Nephron (organoid): ENCODE data around the gene IER3IP1.

Source experiments
- H3K27ac Mint-ChIP-seq, 3 experiments: 2 replicates each; pipeline ENCODE4 v1.8.0; 2020; ENCODE audit warnings: mixed read lengths in 3 of 3, mild to moderate bottlenecking in 2 of 3, moderate library complexity in 1 of 3
- H3K27me3 Mint-ChIP-seq: 2 replicates; pipeline ENCODE4 v1.8.0; 2021; ENCODE audit warnings: low read depth, mild to moderate bottlenecking, moderate library complexity, mixed read lengths
- H3K36me3 Mint-ChIP-seq: 2 replicates; pipeline ENCODE4 v1.8.0; 2020; ENCODE audit warnings: low read depth, mixed read lengths
- H3K4me1 Mint-ChIP-seq: 2 replicates; pipeline ENCODE4 v1.8.0; 2020; ENCODE audit warnings: mixed read lengths
- H3K4me3 Mint-ChIP-seq, 3 experiments: 2 replicates each; pipeline ENCODE4 v1.8.0; 2020; ENCODE audit warnings: mild to moderate bottlenecking in 3 of 3, mixed read lengths in 3 of 3, moderate library complexity in 2 of 3
- H3K9me3 Mint-ChIP-seq: 2 replicates; pipeline ENCODE4 v1.8.0; 2020; ENCODE audit warnings: mixed read lengths
- CTCF ChIP-seq, 3 experiments: fragments of 200-600 bp; sonication (generic); IDR thresholded peaks; one replicate each; pipeline ENCODE4 v1.5.0; 2021; ENCODE audit warnings: antibody characterized with exemption in 3 of 3; ENCODE audit not compliant: unreplicated experiment in 3 of 3

Gene IER3IP1

GRCh38 chr18:47179520-47179919 is 3.4 kb upstream of the IER3IP1 start:
- Mint-ChIP-seq H3K4me3 (peak overlapping the region in 2 of 3 experiments; percentile 24 to 54), H3K27ac (peak overlapping the region; percentile 16 to 43 (median 35)), H3K36me3 (no peaks in the 10 kb centered on the region), H3K27me3 (peaks cover 6% of the 10 kb centered on the region), H3K9me3 (peaks cover 7% of the 10 kb centered on the region), H3K4me1 (peaks cover 9% of the 10 kb centered on the region)
- TF ChIP-seq CTCF (IDR thresholded peaks at IDR 0.05; ENCODE audit: unreplicated experiment in 3 of 3) = no peak

GRCh38 chr18:47175283-47175897 is 774 bp downstream of the IER3IP1 start:
- Mint-ChIP-seq H3K4me3 (no peak overlapping the region), H3K4me1 (peaks cover 9% of the 10 kb centered on the region), H3K9me3 (no peaks in the 10 kb centered on the region), H3K36me3 (no peaks in the 10 kb centered on the region), H3K27me3 (peaks cover 6% of the 10 kb centered on the region), H3K27ac (no peak overlapping the region)
- no peak for TF ChIP-seq CTCF (IDR thresholded peaks at IDR 0.05; ENCODE audit: unreplicated experiment in 3 of 3)

- no peak overlapping the region for H3K27ac Mint-ChIP-seq
- no peaks in the 10 kb centered on the region for H3K9me3 Mint-ChIP-seq
- no peak overlapping the region for H3K4me3 Mint-ChIP-seq
- H3K36me3 Mint-ChIP-seq = no peaks in the 10 kb centered on the region
- no peak for TF ChIP-seq CTCF (IDR thresholded peaks at IDR 0.05; ENCODE audit: unreplicated experiment in 3 of 3)
- peaks cover 4% of the 10 kb centered on the region for H3K4me1 Mint-ChIP-seq
- H3K27me3 Mint-ChIP-seq = peaks cover 1% of the 10 kb centered on the region
Measured at GRCh38 chr18:47174545-47175116, 1.5 kb downstream of the IER3IP1 start.

- H3K4me1 Mint-ChIP-seq = no peaks in the 10 kb centered on the region
- no peaks in the 10 kb centered on the region for H3K36me3 Mint-ChIP-seq
- H3K9me3 Mint-ChIP-seq = no peaks in the 10 kb centered on the region
- no peak overlapping the region for H3K4me3 Mint-ChIP-seq
- no peaks in the 10 kb centered on the region for H3K27me3 Mint-ChIP-seq
- TF ChIP-seq CTCF (IDR thresholded peaks at IDR 0.05; ENCODE audit: unreplicated experiment in 3 of 3) = no peak
- H3K27ac Mint-ChIP-seq = no peak overlapping the region
Measured at GRCh38 chr18:47172476-47172875, 3.7 kb downstream of the IER3IP1 start.

GRCh38 chr18:47168913-47169312 is 7.3 kb downstream of the IER3IP1 start:
- no peaks in the 10 kb centered on the region for H3K27me3 Mint-ChIP-seq
- H3K9me3 Mint-ChIP-seq = no peaks in the 10 kb centered on the region
- H3K4me1 Mint-ChIP-seq = peaks cover 9% of the 10 kb centered on the region

More at GRCh38 chr18:47168913-47169312, 7.3 kb downstream of the IER3IP1 start:
- no peaks in the 10 kb centered on the region for H3K36me3 Mint-ChIP-seq
- H3K4me3 Mint-ChIP-seq = no peak overlapping the region
- H3K27ac Mint-ChIP-seq = no peak overlapping the region
- TF ChIP-seq CTCF (IDR thresholded peaks at IDR 0.05; ENCODE audit: unreplicated experiment in 3 of 3) = no peak
